Prostate gland (tissue), 2 donors: ENCODE data around the gene FHL1.

Experiments
- POLR2A ChIP-seq: fragments of 450-650 bp; IDR thresholded peaks from one replicate; pipeline ENCODE4 v1.6.1; 2016; ENCODE audit warnings: antibody characterized with exemption, mild to moderate bottlenecking
- POLR2AphosphoS5 ChIP-seq: sonication (generic); formaldehyde crosslinking; IDR thresholded peaks from one replicate; pipeline ENCODE4 v1.6.1; 2017; ENCODE audit warnings: antibody characterized with exemption
- TF ChIP-seq, protein P1 (sequence below), 4 experiments: fragments of 200-600 bp in 2 of 4; fragments of 450-650 bp in 2 of 4; sonication (generic) in 2 of 4; IDR thresholded peaks; 1 replicate in 3 of 4; 2 replicates in 1 of 4; pipeline ENCODE4 v1.5.1; 2016 to 2019; ENCODE audit warnings: antibody characterized with exemption in 4 of 4, mild to moderate bottlenecking in 2 of 4, moderate library complexity in 2 of 4

DNA sequence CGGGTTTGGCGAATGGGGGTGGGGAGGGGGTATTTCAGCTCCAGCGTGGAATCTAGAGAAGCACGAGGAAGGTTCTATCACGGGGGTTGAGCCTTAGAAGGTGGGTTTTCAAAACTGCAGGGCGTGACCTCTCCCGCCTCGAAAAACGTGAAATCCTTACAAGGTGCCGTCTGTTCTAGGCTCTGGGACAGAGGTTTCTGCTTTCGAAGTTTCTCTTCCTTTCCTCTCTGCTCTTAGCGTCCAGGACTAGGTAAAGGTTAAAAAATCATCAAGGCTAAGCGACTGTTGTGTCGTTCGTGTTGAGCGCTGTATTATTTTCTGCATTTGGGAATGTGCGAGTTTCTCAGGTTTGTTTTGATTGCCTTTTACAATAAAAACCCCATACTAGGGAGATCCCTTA lies 1.1 kb downstream of the FHL1 start:
- TF ChIP-seq, protein P1, sequence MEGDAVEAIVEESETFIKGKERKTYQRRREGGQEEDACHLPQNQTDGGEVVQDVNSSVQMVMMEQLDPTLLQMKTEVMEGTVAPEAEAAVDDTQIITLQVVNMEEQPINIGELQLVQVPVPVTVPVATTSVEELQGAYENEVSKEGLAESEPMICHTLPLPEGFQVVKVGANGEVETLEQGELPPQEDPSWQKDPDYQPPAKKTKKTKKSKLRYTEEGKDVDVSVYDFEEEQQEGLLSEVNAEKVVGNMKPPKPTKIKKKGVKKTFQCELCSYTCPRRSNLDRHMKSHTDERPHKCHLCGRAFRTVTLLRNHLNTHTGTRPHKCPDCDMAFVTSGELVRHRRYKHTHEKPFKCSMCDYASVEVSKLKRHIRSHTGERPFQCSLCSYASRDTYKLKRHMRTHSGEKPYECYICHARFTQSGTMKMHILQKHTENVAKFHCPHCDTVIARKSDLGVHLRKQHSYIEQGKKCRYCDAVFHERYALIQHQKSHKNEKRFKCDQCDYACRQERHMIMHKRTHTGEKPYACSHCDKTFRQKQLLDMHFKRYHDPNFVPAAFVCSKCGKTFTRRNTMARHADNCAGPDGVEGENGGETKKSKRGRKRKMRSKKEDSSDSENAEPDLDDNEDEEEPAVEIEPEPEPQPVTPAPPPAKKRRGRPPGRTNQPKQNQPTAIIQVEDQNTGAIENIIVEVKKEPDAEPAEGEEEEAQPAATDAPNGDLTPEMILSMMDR (IDR thresholded peaks at IDR 0.05) = no peak
- TF ChIP-seq POLR2AphosphoS5 = no peak
- TF ChIP-seq POLR2A = no peak
